GM10266 (cell line): ENCODE results near the gene SNX5.

Experiments used
- DNase-seq: peaks from one replicate; pipeline ENCODE4 v3.0.0; 2012; ENCODE audit errors: extremely low spot score
- TF ChIP-seq, protein P1 (sequence below): IDR thresholded peaks from 2 replicates; pipeline ENCODE4 v1.5.1; 2012; ENCODE audit warnings: mild to moderate bottlenecking, low read depth; ENCODE audit not compliant: control insufficient read depth, insufficient read depth; ENCODE audit errors: missing control alignments

The SNX5 gene

DNA sequence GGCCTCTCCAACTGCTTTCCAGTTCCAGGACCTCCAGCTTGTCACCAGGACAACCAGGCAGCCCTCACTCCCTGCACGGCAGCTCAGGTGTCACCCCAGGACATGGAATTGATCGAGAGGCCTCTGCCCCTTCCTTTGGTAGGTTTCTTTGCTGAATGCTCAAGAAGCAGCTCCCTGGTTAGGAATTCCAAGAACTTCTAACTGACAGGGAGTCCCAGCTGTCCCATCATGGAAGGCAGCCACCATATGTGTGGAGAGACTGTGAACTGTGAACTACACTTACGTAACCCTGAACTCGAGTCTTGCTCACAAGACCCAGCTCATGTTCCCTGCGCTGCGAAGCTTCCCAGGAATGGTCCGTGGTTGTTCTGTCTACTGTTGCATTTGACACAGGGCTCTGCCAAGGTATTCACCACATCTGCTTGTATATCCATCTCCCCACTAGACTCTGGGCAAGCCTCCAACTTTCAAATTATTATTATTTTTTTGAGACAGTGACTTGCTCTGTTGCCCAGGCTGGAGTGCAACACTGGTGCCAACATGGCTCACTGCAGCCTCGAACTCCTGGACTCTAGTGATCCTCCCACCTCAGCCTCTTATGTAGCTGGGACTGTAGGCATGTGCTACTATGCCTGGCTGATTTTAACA is 35.9 kb upstream of the SNX5 start:
- no peak for DNase-seq
- TF ChIP-seq, protein P1, sequence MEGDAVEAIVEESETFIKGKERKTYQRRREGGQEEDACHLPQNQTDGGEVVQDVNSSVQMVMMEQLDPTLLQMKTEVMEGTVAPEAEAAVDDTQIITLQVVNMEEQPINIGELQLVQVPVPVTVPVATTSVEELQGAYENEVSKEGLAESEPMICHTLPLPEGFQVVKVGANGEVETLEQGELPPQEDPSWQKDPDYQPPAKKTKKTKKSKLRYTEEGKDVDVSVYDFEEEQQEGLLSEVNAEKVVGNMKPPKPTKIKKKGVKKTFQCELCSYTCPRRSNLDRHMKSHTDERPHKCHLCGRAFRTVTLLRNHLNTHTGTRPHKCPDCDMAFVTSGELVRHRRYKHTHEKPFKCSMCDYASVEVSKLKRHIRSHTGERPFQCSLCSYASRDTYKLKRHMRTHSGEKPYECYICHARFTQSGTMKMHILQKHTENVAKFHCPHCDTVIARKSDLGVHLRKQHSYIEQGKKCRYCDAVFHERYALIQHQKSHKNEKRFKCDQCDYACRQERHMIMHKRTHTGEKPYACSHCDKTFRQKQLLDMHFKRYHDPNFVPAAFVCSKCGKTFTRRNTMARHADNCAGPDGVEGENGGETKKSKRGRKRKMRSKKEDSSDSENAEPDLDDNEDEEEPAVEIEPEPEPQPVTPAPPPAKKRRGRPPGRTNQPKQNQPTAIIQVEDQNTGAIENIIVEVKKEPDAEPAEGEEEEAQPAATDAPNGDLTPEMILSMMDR: no peak

DNA sequence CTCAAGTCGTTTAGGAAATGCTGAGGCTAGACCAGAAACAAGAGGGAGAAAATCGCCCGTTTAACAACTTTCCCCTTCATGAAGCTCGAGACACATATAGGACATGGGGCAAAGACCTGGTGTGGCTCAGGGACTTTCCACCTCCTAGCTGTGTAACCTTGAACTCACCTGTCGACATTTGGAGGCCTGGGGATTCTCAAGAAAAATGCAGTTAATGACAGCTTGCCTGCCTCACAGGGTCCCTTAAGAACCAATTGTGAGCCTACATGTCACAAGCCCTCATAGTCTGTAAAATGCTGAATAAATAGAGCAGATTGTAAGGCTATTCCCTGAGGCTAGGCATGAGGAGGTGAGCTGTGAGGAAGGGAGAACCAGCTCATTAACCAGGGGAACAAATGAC is 35.3 kb upstream of the SNX5 start:
- TF ChIP-seq, protein P1: no peak
- DNase-seq: no peak

DNA sequence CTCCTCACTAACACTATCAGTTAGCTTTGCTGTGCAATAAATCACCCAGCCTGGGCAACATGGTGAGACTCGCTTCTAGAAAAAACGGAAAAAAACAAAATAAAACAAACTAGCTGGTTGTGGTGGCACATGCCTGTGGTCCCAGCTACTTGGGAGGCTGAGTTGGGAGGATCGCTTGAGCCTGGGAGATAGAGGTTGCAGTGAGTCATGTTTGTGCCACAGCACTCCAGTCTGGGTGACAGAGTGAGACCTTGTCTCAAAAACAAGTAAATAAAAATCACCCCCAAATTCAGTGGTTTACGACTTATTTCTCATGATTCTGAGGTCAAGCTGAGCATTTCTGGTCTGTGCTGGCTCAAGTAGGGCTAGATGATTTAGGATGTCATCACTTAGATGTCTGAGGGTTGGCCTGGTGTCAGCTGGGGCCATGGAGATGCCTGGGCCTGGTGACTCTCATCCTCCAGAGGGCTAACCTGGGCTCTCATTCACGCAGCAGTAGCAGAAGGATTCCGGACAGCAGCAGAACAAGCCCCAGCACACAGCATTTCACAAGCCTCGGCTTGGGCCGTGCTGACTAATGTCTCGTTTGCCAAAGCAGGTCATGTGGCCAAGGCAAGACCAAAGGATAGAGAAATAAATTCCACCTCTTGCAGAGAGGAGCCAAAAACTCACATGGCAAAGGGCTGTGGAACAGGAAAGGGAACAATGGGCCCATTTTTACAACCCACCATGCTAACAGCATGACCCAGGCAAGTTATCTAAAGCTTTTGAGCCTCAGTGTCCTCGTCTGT is 32.7 kb upstream of the SNX5 start:
- peak; percentile 1 for DNase-seq
- TF ChIP-seq, protein P1: no peak

DNA sequence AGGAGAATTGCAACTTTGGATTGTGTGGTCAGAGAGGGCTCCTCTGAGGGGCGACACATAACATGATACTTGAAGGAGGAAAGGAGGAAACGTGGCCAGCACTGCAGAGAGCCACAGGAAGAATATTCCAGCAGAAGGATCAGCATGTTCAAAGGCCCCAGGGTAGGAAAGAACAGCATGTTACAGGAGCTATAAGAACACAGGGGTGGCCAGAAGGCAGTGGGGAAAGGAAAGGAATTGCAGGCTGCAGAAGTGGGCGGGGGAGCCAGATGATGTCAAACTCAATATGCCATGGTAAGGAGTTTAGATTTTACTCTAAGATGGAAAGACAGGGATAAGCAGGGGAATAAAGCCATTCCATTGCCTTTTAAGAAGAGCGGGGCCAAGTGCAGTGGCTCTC is 31.0 kb upstream of the SNX5 start:
- DNase-seq: no peak
- TF ChIP-seq, protein P1: no peak

DNA sequence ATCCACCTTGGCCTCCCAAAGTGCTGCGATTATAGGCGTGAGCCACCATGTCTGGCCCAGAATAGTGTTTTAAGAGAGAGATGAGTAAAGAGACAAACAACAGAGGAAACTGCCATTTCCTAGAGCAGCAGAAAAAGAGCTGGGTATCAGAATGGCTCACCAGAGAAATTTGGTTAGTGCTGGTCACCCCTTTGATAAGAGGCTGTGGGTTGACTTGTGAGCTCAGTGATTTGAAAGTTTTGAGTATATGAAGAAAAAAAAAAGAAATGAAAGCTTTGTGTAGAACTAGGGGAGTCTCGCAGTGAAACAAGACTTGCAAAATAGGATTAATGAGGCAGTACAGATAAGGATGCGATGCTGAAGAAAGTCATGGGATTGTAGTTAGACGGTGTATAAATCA is 29.9 kb upstream of the SNX5 start:
- DNase-seq: no peak
- TF ChIP-seq, protein P1: no peak

DNA sequence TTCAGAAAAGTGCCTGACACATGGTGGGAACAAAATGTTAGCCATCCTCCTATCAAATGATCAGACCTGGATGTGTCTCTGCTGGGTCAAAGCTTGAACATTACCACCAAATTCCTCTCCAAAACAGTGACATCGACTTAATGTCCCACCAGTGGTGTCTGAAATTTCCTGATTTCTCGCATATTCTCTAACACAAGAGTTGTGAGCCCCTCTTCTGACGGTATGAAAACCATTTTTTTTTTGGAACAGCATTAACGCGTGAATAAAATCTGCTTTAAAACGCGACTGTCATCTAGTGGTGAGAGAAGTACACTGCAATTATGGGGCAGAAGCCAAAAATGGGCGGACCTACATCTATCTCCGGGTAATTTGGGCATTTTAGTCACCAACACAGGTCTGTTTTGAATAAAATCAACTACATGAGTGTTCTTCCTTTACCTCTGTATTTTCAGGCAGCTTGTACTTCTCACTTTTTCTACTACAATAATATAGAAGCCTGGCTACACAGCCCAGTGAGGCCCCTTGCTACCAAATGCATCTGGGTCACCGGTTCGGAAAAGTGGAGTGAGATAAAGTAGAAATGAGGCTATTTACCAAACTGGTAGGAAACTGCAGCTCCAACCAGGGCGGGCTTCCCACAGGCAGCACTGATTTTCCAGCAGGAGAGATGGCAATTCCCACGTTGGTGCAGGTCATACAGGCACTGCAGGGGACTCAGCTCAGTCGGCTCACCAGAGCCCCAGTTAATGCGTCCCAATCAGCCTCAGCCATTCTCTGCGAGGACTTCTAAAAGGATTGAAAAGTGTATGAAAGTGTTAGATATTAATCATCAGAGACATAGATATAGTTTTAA is 27.6 kb upstream of the SNX5 start:
- TF ChIP-seq, protein P1: peak; percentile 93
- DNase-seq: peak; percentile 59

DNA sequence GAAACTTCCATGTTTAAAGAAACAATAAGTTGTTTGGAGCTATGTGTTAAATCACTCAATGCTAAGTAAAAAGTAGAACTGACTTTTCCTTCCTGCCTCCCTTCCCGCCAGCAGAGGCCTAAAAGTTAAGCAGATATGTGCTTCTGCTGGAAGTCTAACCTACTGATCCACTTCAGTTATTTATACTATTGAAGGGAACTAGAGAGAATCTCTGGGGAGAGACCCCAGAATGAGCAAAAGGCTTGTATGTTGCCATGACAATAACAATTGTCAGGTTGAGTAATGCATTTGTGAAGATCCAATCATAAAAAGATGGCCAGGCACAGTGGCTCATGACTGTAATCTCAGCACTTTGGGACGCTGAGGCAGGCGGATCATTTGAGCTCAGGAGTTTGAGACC is 25.0 kb upstream of the SNX5 start:
- no peak for DNase-seq
- TF ChIP-seq, protein P1: no peak
